ENCODE results near the gene IL5.

The IL5 gene

GRCh38 chr5:132506094-132506692 lies 37.1 kb downstream of the IL5 start:
- H3K27ac ChIP-seq: no peak overlapping the region
- H3K27me3 ChIP-seq (ENCODE audit: control insufficient read depth, insufficient read depth, low read length): no peaks in the 10 kb centered on the region
- H3K79me2 ChIP-seq: no peaks in the 10 kb centered on the region
- no peaks in the 10 kb centered on the region for H3K4me1 ChIP-seq
- no peak overlapping the region for H3K4me3 ChIP-seq (ENCODE audit: low read depth, low read length)
- H2AFZ ChIP-seq: peak overlapping the region; percentile 36
- H3K36me3 ChIP-seq (ENCODE audit: control insufficient read depth, insufficient read depth, low read length): no peaks in the 10 kb centered on the region
- TF ChIP-seq CTCF (IDR thresholded peaks at IDR 0.05): no peak
- H3K9ac ChIP-seq: no peak overlapping the region
- H3K9me3 ChIP-seq (ENCODE audit: control insufficient read depth, low read length): no peaks in the 10 kb centered on the region
- H3K4me2 ChIP-seq (ENCODE audit: low read length): no peak overlapping the region

DNA sequence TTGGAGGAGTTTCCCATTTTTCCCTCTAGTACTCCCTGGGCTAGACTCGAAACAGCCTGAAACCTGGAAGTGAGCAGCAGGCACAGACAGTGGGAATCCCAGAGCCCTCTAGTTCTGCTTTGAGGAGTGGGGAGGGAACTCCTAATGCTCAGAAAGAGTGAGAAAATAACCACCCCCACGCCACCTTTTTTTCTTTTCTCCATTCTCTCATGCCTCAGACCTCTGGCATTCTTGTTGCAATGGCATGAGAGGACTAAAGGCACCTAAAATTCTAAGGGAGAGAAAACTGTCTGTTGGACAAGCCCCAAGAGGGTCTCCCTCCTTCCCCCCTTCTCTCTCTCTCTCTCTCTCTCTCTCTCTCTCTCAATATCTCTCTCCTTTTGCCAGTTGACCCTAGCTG lies 37.7 kb downstream of the IL5 start:
- H3K27ac ChIP-seq: no peak overlapping the region
- no peak overlapping the region for H2AFZ ChIP-seq
- H3K4me1 ChIP-seq: no peaks in the 10 kb centered on the region
- no peak overlapping the region for H3K9ac ChIP-seq
- H3K36me3 ChIP-seq (ENCODE audit: control insufficient read depth, insufficient read depth, low read length): no peaks in the 10 kb centered on the region
- H3K4me2 ChIP-seq (ENCODE audit: low read length): no peak overlapping the region
- H3K4me3 ChIP-seq (ENCODE audit: low read depth, low read length): no peak overlapping the region
- no peak for TF ChIP-seq CTCF (IDR thresholded peaks at IDR 0.05)
- H3K9me3 ChIP-seq (ENCODE audit: control insufficient read depth, low read length): no peaks in the 10 kb centered on the region
- H3K79me2 ChIP-seq: no peaks in the 10 kb centered on the region
- no peaks in the 10 kb centered on the region for H3K27me3 ChIP-seq (ENCODE audit: control insufficient read depth, insufficient read depth, low read length)

GRCh38 chr5:132504746-132505145 lies 38.6 kb downstream of the IL5 start:
- H3K27ac ChIP-seq: no peak overlapping the region
- no peaks in the 10 kb centered on the region for H3K9me3 ChIP-seq (ENCODE audit: control insufficient read depth, low read length)
- H3K27me3 ChIP-seq (ENCODE audit: control insufficient read depth, insufficient read depth, low read length): no peaks in the 10 kb centered on the region
- no peaks in the 10 kb centered on the region for H3K4me1 ChIP-seq
- no peaks in the 10 kb centered on the region for H3K79me2 ChIP-seq
- H3K4me3 ChIP-seq (ENCODE audit: low read depth, low read length): no peak overlapping the region
- no peak overlapping the region for H2AFZ ChIP-seq
- H3K4me2 ChIP-seq (ENCODE audit: low read length): no peak overlapping the region
- H3K9ac ChIP-seq: no peak overlapping the region
- TF ChIP-seq CTCF (IDR thresholded peaks at IDR 0.05): no peak
- no peaks in the 10 kb centered on the region for H3K36me3 ChIP-seq (ENCODE audit: control insufficient read depth, insufficient read depth, low read length)

DNA sequence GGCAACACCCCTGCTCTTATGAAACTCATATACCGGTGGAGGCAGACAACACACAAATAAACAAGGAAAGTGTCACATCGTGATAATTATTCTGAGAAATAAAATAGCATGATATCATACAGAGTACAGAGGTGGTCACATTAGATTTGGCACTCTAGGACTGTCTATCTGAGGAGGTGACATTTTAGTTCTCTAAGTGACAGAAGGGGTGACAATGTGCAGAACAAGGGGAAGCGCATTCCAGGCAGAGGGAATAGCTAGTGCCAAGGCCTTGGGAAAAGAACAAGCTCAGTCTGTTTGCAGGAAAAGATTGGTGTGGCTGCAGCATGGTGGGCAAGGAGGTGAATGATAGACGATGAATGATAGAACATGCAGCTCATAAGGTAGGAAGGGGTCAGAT lies 40.1 kb downstream of the IL5 start:
- Histone ChIP-seq H3K9me3 (ENCODE audit: control insufficient read depth, low read length) (no peaks in the 10 kb centered on the region), H3K9ac (no peak overlapping the region), H3K36me3 (ENCODE audit: control insufficient read depth, insufficient read depth, low read length) (no peaks in the 10 kb centered on the region), H3K79me2 (no peaks in the 10 kb centered on the region), H3K27ac (no peak overlapping the region), H3K4me2 (ENCODE audit: low read length) (no peak overlapping the region), H2AFZ (no peak overlapping the region), H3K4me3 (ENCODE audit: low read depth, low read length) (no peak overlapping the region), H3K27me3 (ENCODE audit: control insufficient read depth, insufficient read depth, low read length) (no peaks in the 10 kb centered on the region), H3K4me1 (peaks cover 5% of the 10 kb centered on the region)
- no peak for TF ChIP-seq CTCF (IDR thresholded peaks at IDR 0.05)
